ENCODE measurements around the gene FES.

The FES gene

GRCh38 chr15:90933301-90933700, 49.0 kb downstream of the FES start:
- DNase-seq: no peak

- DNase-seq: peak; percentile 92
Measured at GRCh38 chr15:90934256-90934948, 50.1 kb downstream of the FES start.

- DNase-seq: peak; percentile 93 to 94
Measured at GRCh38 chr15:90934949-90935751, 50.8 kb downstream of the FES start, which contains the start of gene UNC45A. UNC45A (plus strand) TSS chr15:90935285; CDS start chr15:90935325, 40 bp downstream.

GRCh38 chr15:90936823-90937222, 52.5 kb downstream of the FES start:
- DNase-seq: no peak

GRCh38 chr15:90938261-90938660, 54.0 kb downstream of the FES start:
- no peak for DNase-seq

- DNase-seq: no peak
Measured at GRCh38 chr15:90939756-90940155, 55.5 kb downstream of the FES start.

GRCh38 chr15:90941038-90941437, 56.7 kb downstream of the FES start:
- DNase-seq: no peak

GRCh38 chr15:90942354-90943120, 58.2 kb downstream of the FES start:
- no peak for DNase-seq

- DNase-seq: no peak
Measured at GRCh38 chr15:90945091-90945490, 60.8 kb downstream of the FES start.
